Natural killer cell (primary cell): ENCODE data around the gene RGS4. TPM values are rescaled to one million over a fixed set of nuclear protein-coding genes. Genes with fewer than 3 reads are reported as not detected.

Experiments used
- ATAC-seq, 3 donors: fragments of 150-1000 bp in 2 of 3; fragments of 200-7000 bp in 1 of 3; cut with Tn5 transposase; 1 replicate in 1 of 3; 2 replicates in 2 of 3; pipeline ENCODE4 v1.10.0; 2021; ENCODE audit warnings: mild to moderate bottlenecking in 2 of 3, moderate library complexity in 2 of 3
- DNase-seq, 2 donors: peaks; one replicate each; pipeline versions ENCODE4 v3.0.0 to v3.0.0-alpha.2; 2013 to 2021; ENCODE audit warnings: mixed read lengths in 1 of 2
- H3K27ac ChIP-seq: one replicate; pipeline ENCODE4 v1.5.1; 2013; ENCODE audit warnings: mild to moderate bottlenecking, low read length
- H3K27me3 ChIP-seq: one replicate; pipeline ENCODE4 v1.6.1; 2013; ENCODE audit warnings: low read length; ENCODE audit not compliant: control insufficient read depth, insufficient read depth
- H3K36me3 ChIP-seq: one replicate; pipeline ENCODE4 v1.6.1; 2013; ENCODE audit warnings: low read length; ENCODE audit not compliant: control insufficient read depth, insufficient read depth
- H3K4me1 ChIP-seq: one replicate; pipeline ENCODE4 v1.6.1; 2013; ENCODE audit warnings: low read length; ENCODE audit not compliant: control insufficient read depth, insufficient read depth
- H3K4me3 ChIP-seq: one replicate; pipeline ENCODE4 v1.5.1; 2013; ENCODE audit warnings: low read length
- H3K9me3 ChIP-seq: one replicate; pipeline ENCODE4 v1.6.1; 2013; ENCODE audit warnings: low read length; ENCODE audit not compliant: control insufficient read depth, insufficient read depth
- H3K27ac Mint-ChIP-seq, 2 donors: one replicate each; pipeline ENCODE4 v1.8.0; 2022; ENCODE audit warnings: mild to moderate bottlenecking in 2 of 2, mixed read lengths in 2 of 2, moderate library complexity in 1 of 2
- H3K27me3 Mint-ChIP-seq, 2 donors: one replicate each; pipeline ENCODE4 v1.8.0; 2022; ENCODE audit warnings: low read depth in 2 of 2, mixed read lengths in 2 of 2
- H3K36me3 Mint-ChIP-seq: one replicate; pipeline ENCODE4 v1.8.0; 2022; ENCODE audit warnings: mixed read lengths
- H3K4me1 Mint-ChIP-seq, 2 donors: one replicate each; pipeline ENCODE4 v1.8.0; 2022; ENCODE audit warnings: mixed read lengths in 2 of 2
- H3K4me3 Mint-ChIP-seq: one replicate; pipeline ENCODE4 v1.8.0; 2022; ENCODE audit warnings: mild to moderate bottlenecking, moderate library complexity, mixed read lengths
- H3K9me3 Mint-ChIP-seq, 2 donors: one replicate each; pipeline ENCODE4 v1.8.0; 2022; ENCODE audit warnings: mixed read lengths in 2 of 2
- CTCF ChIP-seq: fragments of 200-600 bp; IDR thresholded peaks from one replicate; pipeline ENCODE4 v1.8.0; 2022; ENCODE audit warnings: antibody characterized with exemption
- WGBS: methylation state at CpG from one replicate; pipeline ENCODE4 v1.1.7; 2013; ENCODE audit warnings: missing lambda C conversion rate; ENCODE audit not compliant: insufficient coverage; 5-methylcytosine and 5-hydroxymethylcytosine counted together
- intact Hi-C: fragments of 100-400 bp; cut with micrococcal nuclease; formaldehyde crosslinking; loops from one replicate; pipeline ENCODE4 v1.14.2; 2022
- total RNA-seq, 4 donors: library from RNA; stranded (reverse); fragments of 120-200 nt in 1 of 4; gene quantifications; one replicate each; pipeline versions ENCODE4 v1.2.3 to v1.2.4, GENCODE V29; 2013 to 2022

RGS4 gene
- total RNA-seq, 3 donors from 2014 or later (not counting 1 experiment from before 2014, with no cell fraction given) = not detected

DNA sequence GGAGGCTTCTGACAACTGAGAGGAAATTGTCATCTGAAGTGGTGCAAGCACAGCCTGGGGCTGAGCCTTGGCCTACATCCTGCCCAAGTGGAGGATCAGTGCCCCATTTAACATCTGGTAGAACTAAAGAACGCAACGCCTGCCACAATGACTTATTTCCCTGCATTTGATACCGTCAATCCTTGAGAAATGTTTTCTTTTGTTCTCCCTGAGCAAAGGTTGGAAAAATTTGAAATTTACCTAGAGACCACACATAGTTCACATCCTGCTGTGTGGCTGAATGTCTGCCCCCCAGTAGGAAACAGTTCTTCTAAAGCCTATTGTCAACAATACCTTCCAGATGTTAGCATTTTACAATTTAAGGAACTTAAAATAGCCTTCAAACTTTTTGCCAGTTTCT lies 5.6 kb upstream of the RGS4 start:
- Histone ChIP-seq H3K36me3 (no peaks in the 10 kb centered on the region), H3K9me3 (no peaks in the 10 kb centered on the region), H3K27ac (no peak overlapping the region), H3K4me3 (no peak overlapping the region), H3K27me3 (no peaks in the 10 kb centered on the region), H3K4me1 (no peaks in the 10 kb centered on the region)
- H3K4me1 Mint-ChIP-seq = no peaks in the 10 kb centered on the region
- DNase-seq (no peak), ATAC-seq (no peak)
- intact Hi-C loops = no loop called here
- WGBS = 42% methylated on average over 3 of the region's 3 CpGs
- H3K27ac Mint-ChIP-seq = no peak overlapping the region
- no peaks in the 10 kb centered on the region for H3K9me3 Mint-ChIP-seq
- H3K4me3 Mint-ChIP-seq = no peak overlapping the region
- TF ChIP-seq CTCF = no peak
- H3K36me3 Mint-ChIP-seq = no peaks in the 10 kb centered on the region
- H3K27me3 Mint-ChIP-seq = peaks cover 24 to 25% of the 10 kb centered on the region in 2 donors

- WGBS = 80% methylated on average over 1 of the region's 1 CpG
- no peaks in the 10 kb centered on the region for H3K36me3 ChIP-seq
- ATAC-seq = no peak
- intact Hi-C loops = no loop called here
- H3K4me1 ChIP-seq = no peaks in the 10 kb centered on the region
- Mint-ChIP-seq H3K36me3 (no peaks in the 10 kb centered on the region), H3K27ac (no peak overlapping the region), H3K4me1 (no peaks in the 10 kb centered on the region), H3K9me3 (no peaks in the 10 kb centered on the region), H3K4me3 (no peak overlapping the region), H3K27me3 (peaks cover 37 to 43% of the 10 kb centered on the region in 2 donors)
- H3K9me3 ChIP-seq = no peaks in the 10 kb centered on the region
- TF ChIP-seq CTCF = no peak
- H3K27me3 ChIP-seq = peaks cover 7% of the 10 kb centered on the region
- DNase-seq = no peak
- H3K27ac ChIP-seq = no peak overlapping the region
- H3K4me3 ChIP-seq = no peak overlapping the region
These were observed 3.0 kb upstream of the RGS4 start for GRCh38 chr1:163066168-163066567.

GRCh38 chr1:163066686-163067085 lies 2.5 kb upstream of the RGS4 start:
- 50% methylated on average over 1 of the region's 2 CpGs for WGBS
- DNase-seq = no peak
- H3K27ac Mint-ChIP-seq = no peak overlapping the region

More at GRCh38 chr1:163066686-163067085, 2.5 kb upstream of the RGS4 start:
- Histone ChIP-seq H3K4me1 (no peaks in the 10 kb centered on the region), H3K27me3 (peaks cover 7% of the 10 kb centered on the region), H3K4me3 (no peak overlapping the region), H3K36me3 (no peaks in the 10 kb centered on the region), H3K27ac (no peak overlapping the region), H3K9me3 (no peaks in the 10 kb centered on the region)
- TF ChIP-seq CTCF = no peak
- Mint-ChIP-seq H3K36me3 (no peaks in the 10 kb centered on the region), H3K4me1 (no peaks in the 10 kb centered on the region), H3K9me3 (no peaks in the 10 kb centered on the region), H3K4me3 (no peak overlapping the region), H3K27me3 (peaks cover 33 to 43% of the 10 kb centered on the region in 2 donors)
- intact Hi-C loops = no loop called here
- no peak for ATAC-seq
